Peyer's patch (tissue), 4 donors: ENCODE data around the gene SEC23A. TPM values are rescaled to one million over a fixed set of nuclear protein-coding genes. Genes with fewer than 3 reads are reported as not detected.
"Not testable (repeated sequence)": the region's sequence is repeated elsewhere in the genome, so short reads cannot be mapped to it uniquely, and the experiment has no call there.

ENCODE experiments used
- DNase-seq, 3 donors: peaks; one replicate each; pipeline ENCODE4 v3.0.0-alpha.2; 2017 to 2019
- H3K27ac ChIP-seq, 4 donors: fragments of 200-600 bp; sonication (generic); one replicate each; pipeline ENCODE4 v1.5.1; 2016 to 2019
- H3K27me3 ChIP-seq, 2 donors: fragments of 200-600 bp; sonication (generic); one replicate each; pipeline ENCODE4 v1.5.1; 2019
- H3K36me3 ChIP-seq, 3 donors: fragments of 200-600 bp; sonication (generic); one replicate each; pipeline ENCODE4 v1.5.1; 2016 to 2019
- H3K4me1 ChIP-seq, 4 donors: fragments of 200-600 bp; sonication (generic); one replicate each; pipeline ENCODE4 v1.5.1; 2016 to 2019
- H3K4me3 ChIP-seq, 4 donors: fragments of 200-600 bp; sonication (generic); 1 replicate in 3 of 4; 2 replicates in 1 of 4; pipeline ENCODE4 v1.5.1; 2016 to 2019; ENCODE audit warnings: mild to moderate bottlenecking in 1 of 4
- H3K9me3 ChIP-seq, 4 donors: fragments of 200-600 bp; sonication (generic); one replicate each; pipeline ENCODE4 v1.5.1; 2016 to 2019; ENCODE audit warnings: mild to moderate bottlenecking in 1 of 4
- CTCF ChIP-seq, 6 experiments: fragments of 450-650 bp in 4 of 6; fragments of 200-600 bp in 2 of 6; sonication (generic) in 1 of 6; IDR thresholded peaks; one replicate each; pipeline ENCODE4 v1.5.1; 2017 to 2019; ENCODE audit warnings: antibody characterized with exemption in 6 of 6, mild to moderate bottlenecking in 3 of 6, moderate library complexity in 1 of 6
- POLR2A ChIP-seq, 2 donors: fragments of 450-650 bp; IDR thresholded peaks; one replicate each; pipeline ENCODE4 v1.5.1; 2017; ENCODE audit warnings: antibody characterized with exemption in 2 of 2, mild to moderate bottlenecking in 2 of 2, moderate library complexity in 2 of 2
- total RNA-seq, 4 donors: library from RNA; depleted of rRNA; stranded (reverse); fragments of >200 nt; gene quantifications; one replicate each; pipeline ENCODE4 v1.1.0, GENCODE V29; 2016

SEC23A gene
- total RNA-seq, 4 donors from 2014 or later, result 118 to 260 (median 188) TPM

- Histone ChIP-seq H3K27ac (no peak overlapping the region), H3K4me1 (peaks cover 0 to 13% (median 0%) of the 10 kb centered on the region in 4 donors), H3K4me3 (no peak overlapping the region), H3K27me3 (no peaks in the 10 kb centered on the region), H3K9me3 (no peaks in the 10 kb centered on the region), H3K36me3 (no peaks in the 10 kb centered on the region)
- no peak for DNase-seq
- TF ChIP-seq CTCF (IDR thresholded peaks at IDR 0.05) (peak in 4 of 6 experiments; percentile 30 to 76 (median 70)), POLR2A (IDR thresholded peaks at IDR 0.05) (no peak)
These were observed 4.6 kb upstream of the SEC23A start for GRCh38 chr14:39107591-39107996.

DNA sequence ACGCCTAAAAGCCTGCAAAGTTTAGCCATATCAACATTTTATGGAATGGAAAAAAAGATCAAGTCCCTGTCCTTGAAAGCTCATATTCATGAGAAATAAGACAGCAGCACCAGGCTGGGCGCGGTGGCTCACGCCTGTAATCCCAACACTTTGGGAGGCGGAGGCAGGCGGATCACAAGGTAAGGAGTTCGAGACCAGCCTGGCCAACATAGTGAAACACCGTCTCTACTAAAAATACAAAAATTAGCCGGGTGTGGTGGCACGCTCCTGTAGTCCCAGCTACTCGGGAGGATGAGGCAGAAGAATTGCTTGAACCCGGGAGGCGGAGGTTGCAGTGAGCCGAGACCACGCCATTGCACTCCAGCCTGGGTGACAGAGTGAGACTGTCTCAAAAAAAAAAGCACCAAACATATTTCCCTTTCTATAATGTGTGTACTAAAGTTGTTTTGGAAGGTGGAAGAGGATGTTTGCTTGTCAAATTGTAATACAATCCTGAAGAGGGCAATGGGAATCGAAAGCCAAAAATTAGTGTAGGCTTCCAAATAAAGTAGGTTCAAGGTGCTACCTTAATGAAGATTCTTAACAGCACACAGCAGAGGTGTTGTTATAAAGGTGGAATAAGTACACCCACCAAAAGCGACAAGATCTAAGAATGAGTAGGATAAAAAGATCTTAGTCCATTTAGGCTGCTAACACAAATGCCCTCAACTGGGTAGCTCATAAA, 1.2 kb upstream of the SEC23A start:
- DNase-seq, H3K36me3 ChIP-seq, H3K9me3 ChIP-seq, H3K27me3 ChIP-seq: not testable (repeated sequence)
- Histone ChIP-seq H3K4me1 (peaks cover 0 to 32% (median 0%) of the 10 kb centered on the region in 4 donors), H3K27ac (peak overlapping the region; percentile 91 to 100 (median 98)), H3K4me3 (peak overlapping the region in 3 of 4 donors; percentile 76 to 93 (median 89))

DNA sequence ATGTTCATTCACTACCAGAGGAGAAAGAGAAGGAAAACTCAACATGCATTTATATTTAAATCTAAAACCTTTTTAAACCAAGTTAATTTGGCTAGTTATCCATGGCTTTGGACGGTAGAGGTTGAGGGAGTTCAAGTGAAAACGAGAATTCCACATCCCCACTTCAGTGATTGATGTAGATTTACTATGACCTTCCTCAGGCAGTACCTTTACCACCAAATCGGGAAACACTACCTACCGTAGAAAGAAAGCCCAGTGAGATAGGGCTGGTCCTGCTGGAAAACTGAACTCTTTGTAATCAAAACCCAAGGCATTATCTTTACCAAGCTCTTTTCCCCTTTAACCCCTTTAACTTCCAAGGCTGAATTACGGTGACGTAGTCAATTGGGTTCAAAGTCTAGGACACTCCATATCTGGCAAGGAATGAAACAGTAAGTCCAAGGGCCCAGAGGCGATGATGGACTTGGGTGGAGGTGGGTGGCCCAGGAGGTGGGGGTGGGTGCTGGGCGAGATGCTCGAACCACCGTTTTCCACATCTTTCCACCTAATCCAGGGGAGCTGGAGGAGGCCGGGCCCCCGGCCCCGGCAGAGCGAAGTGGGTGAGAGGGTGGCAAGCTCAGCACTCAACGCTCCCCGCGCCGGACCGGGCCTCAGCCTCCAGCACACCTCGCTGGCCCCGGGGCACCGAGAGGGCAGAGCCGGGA, 618 bp downstream of the SEC23A start:
- peak in 1 of 3 donors; percentile 81 for DNase-seq
- Histone ChIP-seq H3K4me3 (peak overlapping the region; percentile 76 to 93 (median 86)), H3K4me1 (peaks cover 0 to 49% (median 0%) of the 10 kb centered on the region in 4 donors), H3K36me3 (no peaks in the 10 kb centered on the region), H3K9me3 (no peaks in the 10 kb centered on the region), H3K27me3 (no peaks in the 10 kb centered on the region), H3K27ac (peak overlapping the region; percentile 91 to 100 (median 98))
- TF ChIP-seq POLR2A (IDR thresholded peaks at IDR 0.05) (peak; percentile 38 to 67), CTCF (IDR thresholded peaks at IDR 0.05) (no peak)

- H3K4me1 ChIP-seq, result peaks cover 0 to 53% (median 0%) of the 10 kb centered on the region in 4 donors
- H3K27ac ChIP-seq, result no peak overlapping the region
These were observed 3.3 kb downstream of the SEC23A start for GRCh38 chr14:39099748-39100147.

GRCh38 chr14:39099215-39099614, 3.8 kb downstream of the SEC23A start:
- not testable (repeated sequence) for H3K27me3 ChIP-seq, H3K9me3 ChIP-seq, H3K27ac ChIP-seq, DNase-seq, H3K4me3 ChIP-seq
- Histone ChIP-seq H3K4me1 (peaks cover 0 to 47% (median 0%) of the 10 kb centered on the region in 4 donors), H3K36me3 (peaks cover 0 to 21% (median 0%) of the 10 kb centered on the region in 3 donors)

More at GRCh38 chr14:39099748-39100147, 3.3 kb downstream of the SEC23A start:
- H3K4me3 ChIP-seq, result peak overlapping the region in 1 of 4 donors; percentile 14
- no peak for TF ChIP-seq CTCF (IDR thresholded peaks at IDR 0.05)
- no peak for TF ChIP-seq POLR2A (IDR thresholded peaks at IDR 0.05)
- peaks cover 0 to 17% (median 0%) of the 10 kb centered on the region in 3 donors for H3K36me3 ChIP-seq
- H3K9me3 ChIP-seq, result no peaks in the 10 kb centered on the region
- H3K27me3 ChIP-seq, result no peaks in the 10 kb centered on the region
- DNase-seq, result no peak

- H3K4me3 ChIP-seq, result no peak overlapping the region
- TF ChIP-seq POLR2A (IDR thresholded peaks at IDR 0.05) (no peak), CTCF (IDR thresholded peaks at IDR 0.05) (no peak)
- peaks cover 0 to 37% (median 0%) of the 10 kb centered on the region in 3 donors for H3K36me3 ChIP-seq
- H3K27ac ChIP-seq, result no peak overlapping the region
- no peaks in the 10 kb centered on the region for H3K9me3 ChIP-seq
- H3K27me3 ChIP-seq, result no peaks in the 10 kb centered on the region
- H3K4me1 ChIP-seq, result peaks cover 0 to 43% (median 0%) of the 10 kb centered on the region in 4 donors
- DNase-seq, result no peak
These were observed 5.9 kb downstream of the SEC23A start for GRCh38 chr14:39097159-39097558.
